ENCODE data around the gene CHMP2A. TPM values are rescaled to one million over a fixed set of nuclear protein-coding genes. Genes with fewer than 3 reads are reported as not detected.

The CHMP2A gene
- total RNA-seq, 1 donor from 2014 or later = 124 TPM

- no peak for TF ChIP-seq CTCF (IDR thresholded peaks at IDR 0.05; ENCODE audit: borderline replicate concordance)
- Histone ChIP-seq H3K9me3 (replicated peaks) (no peaks in the 10 kb centered on the region), H3K27me3 (ENCODE audit: low read depth) (no peaks in the 10 kb centered on the region), H3K4me1 (peaks cover 51% of the 10 kb centered on the region), H3K36me3 (peaks cover 80% of the 10 kb centered on the region), H3K4me3 (no peak overlapping the region), H3K27ac (replicated peaks) (no peak overlapping the region)
- intact Hi-C loops (cut with micrococcal nuclease) = no loop called here
- DNase-seq = no peak
Observed at GRCh38 chr19:58552655-58553054, 2.2 kb downstream of the CHMP2A start.

- H3K4me1 ChIP-seq = peaks cover 51% of the 10 kb centered on the region
- H3K4me3 ChIP-seq = no peak overlapping the region
- H3K27me3 ChIP-seq (ENCODE audit: low read depth) = no peaks in the 10 kb centered on the region
- intact Hi-C loops (cut with micrococcal nuclease) = no loop called here
- H3K9me3 ChIP-seq (replicated peaks) = no peaks in the 10 kb centered on the region
- DNase-seq = peak; percentile 9
- TF ChIP-seq CTCF (IDR thresholded peaks at IDR 0.05; ENCODE audit: borderline replicate concordance) = no peak
- H3K27ac ChIP-seq (replicated peaks) = no peak overlapping the region
- H3K36me3 ChIP-seq = peaks cover 83% of the 10 kb centered on the region
Observed at GRCh38 chr19:58551577-58552471, 3.1 kb downstream of the CHMP2A start.

- Histone ChIP-seq H3K4me1 (peaks cover 51% of the 10 kb centered on the region), H3K27me3 (ENCODE audit: low read depth) (no peaks in the 10 kb centered on the region), H3K36me3 (peaks cover 83% of the 10 kb centered on the region), H3K27ac (replicated peaks) (no peak overlapping the region), H3K9me3 (replicated peaks) (no peaks in the 10 kb centered on the region), H3K4me3 (no peak overlapping the region)
- DNase-seq = no peak
- intact Hi-C loops (cut with micrococcal nuclease) = no loop called here
- no peak for TF ChIP-seq CTCF (IDR thresholded peaks at IDR 0.05; ENCODE audit: borderline replicate concordance)
Observed at GRCh38 chr19:58551123-58551497, 3.8 kb downstream of the CHMP2A start.

GRCh38 chr19:58550362-58551122 lies 4.4 kb downstream of the CHMP2A start:
- intact Hi-C loops (cut with micrococcal nuclease) = no loop called here
- Histone ChIP-seq H3K27ac (replicated peaks) (no peak overlapping the region), H3K27me3 (ENCODE audit: low read depth) (no peaks in the 10 kb centered on the region), H3K4me1 (peaks cover 51% of the 10 kb centered on the region), H3K4me3 (no peak overlapping the region), H3K9me3 (replicated peaks) (no peaks in the 10 kb centered on the region), H3K36me3 (peaks cover 83% of the 10 kb centered on the region)
- TF ChIP-seq CTCF (IDR thresholded peaks at IDR 0.05; ENCODE audit: borderline replicate concordance) = no peak
- DNase-seq = no peak

GRCh38 chr19:58549664-58550361 lies 5.1 kb downstream of the CHMP2A start:
- Histone ChIP-seq H3K4me3 (no peak overlapping the region), H3K27ac (replicated peaks) (no peak overlapping the region), H3K4me1 (peaks cover 53% of the 10 kb centered on the region), H3K27me3 (ENCODE audit: low read depth) (no peaks in the 10 kb centered on the region), H3K9me3 (replicated peaks) (no peaks in the 10 kb centered on the region), H3K36me3 (peaks cover 83% of the 10 kb centered on the region)
- no peak for TF ChIP-seq CTCF (IDR thresholded peaks at IDR 0.05; ENCODE audit: borderline replicate concordance)
- no peak for DNase-seq
- intact Hi-C loops (cut with micrococcal nuclease) = no loop called here
